HEK293 (cell line): ENCODE measurements around the gene POLR1E.

ENCODE experiments used
- KLF9 ChIP-seq: fragments of 450-650 bp; formaldehyde crosslinking; IDR thresholded peaks from 2 replicates; pipeline ENCODE4 v1.5.1; 2016; ENCODE audit warnings: missing biosample characterization, missing genetic modification characterization, low read depth
- YY1 ChIP-seq: fragments of 450-650 bp; formaldehyde crosslinking; IDR thresholded peaks from 2 replicates; pipeline ENCODE4 v1.5.1; 2018; ENCODE audit warnings: missing biosample characterization, missing genetic modification characterization
- ZNF112 ChIP-seq: fragments of 450-650 bp; formaldehyde crosslinking; IDR thresholded peaks from 2 replicates; pipeline ENCODE4 v1.5.0; 2017; ENCODE audit warnings: missing biosample characterization, missing genetic modification characterization
- ZNF24 ChIP-seq: fragments of 450-650 bp; formaldehyde crosslinking; IDR thresholded peaks from 2 replicates; pipeline ENCODE4 v1.5.1; 2016; ENCODE audit warnings: missing biosample characterization, missing genetic modification characterization
- ZNF302 ChIP-seq: fragments of 450-650 bp; formaldehyde crosslinking; IDR thresholded peaks from 2 replicates; pipeline ENCODE4 v1.5.1; 2016; ENCODE audit warnings: missing biosample characterization, missing genetic modification characterization, low read depth
- ZNF350 ChIP-seq: fragments of 450-650 bp; formaldehyde crosslinking; IDR thresholded peaks from 2 replicates; pipeline ENCODE4 v1.5.0; 2017; ENCODE audit warnings: missing biosample characterization, mild to moderate bottlenecking, missing genetic modification characterization
- ZNF548 ChIP-seq: fragments of 450-650 bp; formaldehyde crosslinking; IDR thresholded peaks from 2 replicates; pipeline ENCODE4 v1.5.1; 2016; ENCODE audit warnings: missing biosample characterization, missing genetic modification characterization
- ZNF629 ChIP-seq: fragments of 450-650 bp; formaldehyde crosslinking; IDR thresholded peaks from 2 replicates; pipeline ENCODE4 v1.5.1; 2017; ENCODE audit warnings: missing biosample characterization, missing genetic modification characterization
- TF ChIP-seq, protein P1 (sequence below): fragments of 450-650 bp; formaldehyde crosslinking; IDR thresholded peaks from 2 replicates; pipeline ENCODE4 v1.5.1; 2016; ENCODE audit warnings: missing biosample characterization, missing genetic modification characterization
- TF ChIP-seq, protein P2 (sequence below): fragments of 450-650 bp; formaldehyde crosslinking; IDR thresholded peaks from 2 replicates; pipeline ENCODE4 v1.5.1; 2016; ENCODE audit warnings: missing biosample characterization, missing genetic modification characterization
- TF ChIP-seq, protein P3 (sequence below): fragments of 450-650 bp; formaldehyde crosslinking; IDR thresholded peaks from 2 replicates; pipeline ENCODE4 v1.5.1; 2016; ENCODE audit warnings: missing biosample characterization, missing genetic modification characterization
- TF ChIP-seq, protein P4 (sequence below): fragments of 450-650 bp; formaldehyde crosslinking; IDR thresholded peaks from 2 replicates; pipeline ENCODE4 v1.5.1; 2016; ENCODE audit warnings: missing biosample characterization, missing genetic modification characterization
- TF ChIP-seq, protein P5 (sequence below): fragments of 450-650 bp; formaldehyde crosslinking; IDR thresholded peaks from 2 replicates; pipeline ENCODE4 v1.5.1; 2016; ENCODE audit warnings: missing biosample characterization, missing genetic modification characterization

DNA sequence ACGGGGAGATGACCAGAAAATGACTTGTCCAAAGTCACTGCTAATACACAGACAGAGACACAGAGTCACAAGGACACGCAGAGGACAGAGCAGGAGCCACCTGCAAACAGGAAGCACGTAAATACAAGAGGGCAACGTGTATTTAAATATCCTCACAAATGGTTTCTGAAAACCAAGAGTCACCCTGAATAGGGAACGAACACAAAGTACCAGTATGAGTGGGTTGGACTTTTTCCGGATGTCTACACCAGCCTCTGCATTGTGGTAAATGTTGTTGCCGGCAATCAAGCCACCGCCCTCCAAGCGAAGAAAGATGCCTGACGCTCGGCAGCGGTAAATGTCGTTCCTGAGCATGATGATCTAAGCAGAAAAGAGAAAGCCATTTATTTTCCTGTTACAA, 46.0 kb downstream of the POLR1E start:
- TF ChIP-seq ZNF629 (tag by site-specific recombination) (no peak), ZNF24 (tag by site-specific recombination) (no peak), ZNF350 (tag by site-specific recombination) (no peak), ZNF548 (no peak), KLF9 (tag by site-specific recombination) (no peak), YY1 (tag by site-specific recombination) (no peak), ZNF112 (no peak), ZNF302 (tag by site-specific recombination) (no peak)
- TF ChIP-seq, protein P1, sequence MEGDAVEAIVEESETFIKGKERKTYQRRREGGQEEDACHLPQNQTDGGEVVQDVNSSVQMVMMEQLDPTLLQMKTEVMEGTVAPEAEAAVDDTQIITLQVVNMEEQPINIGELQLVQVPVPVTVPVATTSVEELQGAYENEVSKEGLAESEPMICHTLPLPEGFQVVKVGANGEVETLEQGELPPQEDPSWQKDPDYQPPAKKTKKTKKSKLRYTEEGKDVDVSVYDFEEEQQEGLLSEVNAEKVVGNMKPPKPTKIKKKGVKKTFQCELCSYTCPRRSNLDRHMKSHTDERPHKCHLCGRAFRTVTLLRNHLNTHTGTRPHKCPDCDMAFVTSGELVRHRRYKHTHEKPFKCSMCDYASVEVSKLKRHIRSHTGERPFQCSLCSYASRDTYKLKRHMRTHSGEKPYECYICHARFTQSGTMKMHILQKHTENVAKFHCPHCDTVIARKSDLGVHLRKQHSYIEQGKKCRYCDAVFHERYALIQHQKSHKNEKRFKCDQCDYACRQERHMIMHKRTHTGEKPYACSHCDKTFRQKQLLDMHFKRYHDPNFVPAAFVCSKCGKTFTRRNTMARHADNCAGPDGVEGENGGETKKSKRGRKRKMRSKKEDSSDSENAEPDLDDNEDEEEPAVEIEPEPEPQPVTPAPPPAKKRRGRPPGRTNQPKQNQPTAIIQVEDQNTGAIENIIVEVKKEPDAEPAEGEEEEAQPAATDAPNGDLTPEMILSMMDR, result no peak
- TF ChIP-seq, protein P2, sequence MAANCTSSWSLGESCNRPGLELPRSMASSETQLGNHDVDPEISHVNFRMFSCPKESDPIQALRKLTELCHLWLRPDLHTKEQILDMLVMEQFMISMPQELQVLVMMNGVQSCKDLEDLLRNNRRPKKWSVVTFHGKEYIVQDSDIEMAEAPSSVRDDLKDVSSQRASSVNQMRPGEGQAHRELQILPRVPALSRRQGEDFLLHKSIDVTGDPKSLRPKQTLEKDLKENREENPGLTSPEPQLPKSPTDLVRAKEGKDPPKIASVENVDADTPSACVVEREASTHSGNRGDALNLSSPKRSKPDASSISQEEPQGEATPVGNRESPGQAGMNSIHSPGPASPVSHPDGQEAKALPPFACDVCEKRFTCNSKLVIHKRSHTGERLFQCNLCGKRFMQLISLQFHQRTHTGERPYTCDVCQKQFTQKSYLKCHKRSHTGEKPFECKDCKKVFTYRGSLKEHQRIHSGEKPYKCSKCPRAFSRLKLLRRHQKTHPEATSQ (tag by site-specific recombination), result no peak
- TF ChIP-seq, protein P3, sequence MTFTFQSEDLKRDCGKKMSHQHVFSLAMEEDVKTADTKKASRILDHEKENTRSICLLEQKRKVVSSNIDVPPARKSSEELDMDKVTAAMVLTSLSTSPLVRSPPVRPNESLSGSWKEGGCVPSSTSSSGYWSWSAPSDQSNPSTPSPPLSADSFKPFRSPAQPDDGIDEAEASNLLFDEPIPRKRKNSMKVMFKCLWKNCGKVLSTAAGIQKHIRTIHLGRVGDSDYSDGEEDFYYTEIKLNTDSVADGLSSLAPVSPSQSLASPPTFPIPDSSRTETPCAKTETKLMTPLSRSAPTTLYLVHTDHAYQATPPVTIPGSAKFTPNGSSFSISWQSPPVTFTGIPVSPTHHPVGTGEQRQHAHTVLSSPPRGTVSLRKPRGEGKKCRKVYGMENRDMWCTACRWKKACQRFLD (tag by site-specific recombination), result no peak
- TF ChIP-seq, protein P4, sequence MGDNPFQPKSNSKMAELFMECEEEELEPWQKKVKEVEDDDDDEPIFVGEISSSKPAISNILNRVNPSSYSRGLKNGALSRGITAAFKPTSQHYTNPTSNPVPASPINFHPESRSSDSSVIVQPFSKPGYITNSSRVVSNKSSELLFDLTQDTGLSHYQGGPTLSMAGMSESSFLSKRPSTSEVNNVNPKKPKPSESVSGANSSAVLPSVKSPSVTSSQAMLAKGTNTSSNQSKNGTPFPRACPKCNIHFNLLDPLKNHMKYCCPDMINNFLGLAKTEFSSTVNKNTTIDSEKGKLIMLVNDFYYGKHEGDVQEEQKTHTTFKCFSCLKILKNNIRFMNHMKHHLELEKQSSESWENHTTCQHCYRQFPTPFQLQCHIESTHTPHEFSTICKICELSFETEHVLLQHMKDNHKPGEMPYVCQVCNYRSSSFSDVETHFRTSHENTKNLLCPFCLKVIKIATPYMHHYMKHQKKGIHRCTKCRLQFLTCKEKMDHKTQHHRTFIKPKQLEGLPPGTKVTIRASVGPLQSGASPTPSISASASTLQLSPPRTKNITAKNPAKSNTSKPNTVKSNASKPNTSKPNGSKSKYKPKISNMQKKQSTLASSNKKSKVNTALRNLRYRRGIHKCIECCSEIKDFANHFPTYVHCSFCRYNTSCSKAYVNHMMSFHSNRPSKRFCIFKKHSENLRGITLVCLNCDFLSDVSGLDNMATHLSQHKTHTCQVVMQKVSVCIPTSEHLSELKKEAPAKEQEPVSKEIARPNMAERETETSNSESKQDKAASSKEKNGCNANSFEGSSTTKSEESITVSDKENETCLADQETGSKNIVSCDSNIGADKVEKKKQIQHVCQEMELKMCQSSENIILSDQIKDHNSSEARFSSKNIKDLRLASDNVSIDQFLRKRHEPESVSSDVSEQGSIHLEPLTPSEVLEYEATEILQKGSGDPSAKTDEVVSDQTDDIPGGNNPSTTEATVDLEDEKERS (tag by site-specific recombination), result no peak
- TF ChIP-seq, protein P5, sequence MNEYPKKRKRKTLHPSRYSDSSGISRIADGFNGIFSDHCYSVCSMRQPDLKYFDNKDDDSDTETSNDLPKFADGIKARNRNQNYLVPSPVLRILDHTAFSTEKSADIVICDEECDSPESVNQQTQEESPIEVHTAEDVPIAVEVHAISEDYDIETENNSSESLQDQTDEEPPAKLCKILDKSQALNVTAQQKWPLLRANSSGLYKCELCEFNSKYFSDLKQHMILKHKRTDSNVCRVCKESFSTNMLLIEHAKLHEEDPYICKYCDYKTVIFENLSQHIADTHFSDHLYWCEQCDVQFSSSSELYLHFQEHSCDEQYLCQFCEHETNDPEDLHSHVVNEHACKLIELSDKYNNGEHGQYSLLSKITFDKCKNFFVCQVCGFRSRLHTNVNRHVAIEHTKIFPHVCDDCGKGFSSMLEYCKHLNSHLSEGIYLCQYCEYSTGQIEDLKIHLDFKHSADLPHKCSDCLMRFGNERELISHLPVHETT (tag by site-specific recombination), result no peak
